NCI-H1930 (cell line): Measurements from ENCODE around the gene TUFM.
"Not testable (repeated sequence)": the region's sequence is repeated elsewhere in the genome, so short reads cannot be mapped to it uniquely, and the experiment has no call there.

Experiments
- DNase-seq, 2 experiments: peaks; one replicate each; lab custom pipeline; 2025; lab: John Stamatoyannopoulos, UW

TUFM gene

DNA sequence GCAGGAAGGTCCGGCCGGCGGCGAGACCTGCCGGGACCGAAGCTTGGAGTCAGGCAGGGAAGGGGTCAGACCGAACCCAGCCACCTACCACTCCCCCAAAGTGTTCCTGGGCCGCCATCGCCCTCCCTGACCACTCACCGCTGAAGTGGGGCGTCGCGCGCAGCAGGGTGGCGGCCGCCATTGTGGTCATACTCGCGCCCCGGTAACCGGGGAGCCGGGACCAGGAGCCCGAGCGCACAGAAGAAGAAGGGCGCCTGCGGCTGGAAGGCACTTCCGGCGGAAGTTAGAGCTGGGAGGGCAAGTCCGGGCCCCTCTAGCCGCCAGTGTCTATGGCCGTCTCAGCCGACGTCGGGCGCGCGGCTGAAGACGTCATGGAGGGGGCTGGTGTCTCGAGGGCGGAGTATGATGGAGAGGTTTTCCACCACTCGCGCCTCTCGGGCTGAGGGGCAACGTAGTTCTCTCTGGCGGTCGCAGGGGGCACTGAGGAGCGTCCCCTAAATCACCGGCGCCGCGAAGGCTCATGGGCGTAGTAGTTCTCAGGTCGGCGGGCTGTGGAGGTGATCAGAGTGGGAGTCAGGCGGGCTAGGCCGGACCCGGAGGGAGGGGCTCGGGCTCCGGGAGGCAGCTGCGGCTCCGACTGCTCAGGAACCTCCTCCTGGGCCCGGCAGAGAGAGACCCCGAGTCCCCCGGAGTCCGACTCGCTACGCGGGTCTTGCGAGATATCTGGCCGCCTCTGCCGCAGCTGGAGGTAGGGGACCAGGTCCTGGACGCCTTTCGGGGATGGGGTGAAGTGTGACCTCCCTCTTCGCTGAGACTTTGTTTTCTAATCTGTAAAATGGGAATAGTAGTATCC, at the start of gene TUFM:
TSS of gene TUFM (minus strand) at position 269 of the 853 bp plus-strand sequence. CDS start at position 190, 79 bp downstream.
- DNase-seq: peak; percentile 99

DNA sequence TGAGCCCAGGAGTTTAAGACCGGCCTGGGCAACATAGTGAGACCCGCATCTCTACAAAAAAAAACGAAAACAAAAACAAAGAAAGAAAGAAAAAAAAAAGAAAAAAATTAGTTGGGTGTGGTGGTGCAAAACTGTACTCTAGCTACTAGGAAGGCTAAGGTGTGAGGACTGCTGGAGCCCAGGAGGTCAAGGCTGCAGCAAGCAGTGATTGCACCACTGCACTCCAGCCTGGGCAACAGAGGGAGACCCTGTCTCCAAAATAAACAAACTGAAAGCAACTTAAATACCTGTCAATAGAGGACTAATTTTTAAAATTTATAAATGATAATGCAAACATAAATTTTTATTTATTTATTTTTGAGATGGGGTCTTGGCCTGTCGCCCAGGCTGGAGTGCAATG, 49.5 kb upstream of the TUFM start:
- no peak for DNase-seq

- no peak for DNase-seq
Measured at GRCh38 chr16:28893291-28893690, 47.1 kb upstream of the TUFM start.

- no peak for DNase-seq
Measured at GRCh38 chr16:28891964-28892890, 46.1 kb upstream of the TUFM start.

- not testable (repeated sequence) for DNase-seq
Measured at GRCh38 chr16:28890355-28890754, 44.2 kb upstream of the TUFM start.

DNA sequence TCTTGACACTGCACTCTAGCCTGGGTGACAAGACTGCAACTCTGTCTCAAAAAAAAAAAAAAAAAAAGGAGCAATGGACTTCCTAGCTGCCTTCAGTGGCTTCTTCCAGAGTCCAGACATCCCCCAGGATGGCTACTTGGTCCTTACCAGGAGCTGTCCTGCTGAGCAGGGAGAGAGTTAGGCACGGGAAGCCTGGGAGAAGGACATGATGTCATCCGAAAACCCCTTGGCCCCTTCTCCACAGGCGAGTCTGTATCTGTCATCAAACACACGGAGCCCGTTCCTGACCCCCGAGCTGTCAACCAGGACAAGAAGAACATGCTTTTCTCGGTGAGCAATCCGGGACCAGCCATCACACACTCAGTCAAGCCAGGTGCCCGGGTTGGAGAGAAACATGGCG, 40.8 kb upstream of the TUFM start:
- no peak for DNase-seq

- no peak for DNase-seq
Measured at GRCh38 chr16:28884045-28884444, 37.9 kb upstream of the TUFM start.

DNA sequence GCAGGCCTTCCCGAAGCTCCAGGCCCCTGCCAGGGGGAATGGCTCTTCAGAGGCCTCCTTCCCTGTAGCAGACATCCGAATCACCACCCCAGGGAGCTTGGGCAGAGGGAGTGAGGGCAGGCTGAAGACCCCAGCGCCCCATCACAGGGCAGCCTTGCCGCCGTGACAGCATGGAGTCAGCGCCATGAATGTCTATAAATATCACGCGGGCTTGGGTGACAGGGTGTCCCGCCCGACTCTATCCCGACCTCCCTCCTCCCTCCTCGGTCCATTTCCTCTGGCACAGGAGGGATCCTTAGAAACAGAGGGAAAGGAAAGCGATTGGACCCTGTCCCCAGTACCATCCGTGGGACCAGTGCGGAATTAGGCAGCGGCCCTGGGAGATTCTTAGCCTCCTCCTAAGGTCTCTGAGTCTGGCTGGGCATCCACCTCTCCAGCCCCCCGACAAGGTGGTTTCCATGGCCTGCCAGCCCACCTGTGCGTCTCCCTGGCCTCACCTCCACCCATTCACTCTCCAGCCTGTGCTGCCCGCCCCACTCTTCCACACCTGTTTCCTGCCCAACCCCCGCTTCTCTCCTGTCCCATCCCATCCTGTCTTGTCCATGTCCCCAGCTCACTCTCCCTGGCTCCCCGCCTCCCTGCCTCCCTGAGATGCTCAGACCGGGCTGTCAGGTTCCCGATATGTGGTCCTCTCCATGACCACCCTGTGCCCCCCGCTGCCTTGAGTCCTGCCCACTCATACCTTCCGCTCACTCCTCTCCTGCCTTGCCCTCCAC, 37.3 kb upstream of the TUFM start:
- no peak for DNase-seq

DNA sequence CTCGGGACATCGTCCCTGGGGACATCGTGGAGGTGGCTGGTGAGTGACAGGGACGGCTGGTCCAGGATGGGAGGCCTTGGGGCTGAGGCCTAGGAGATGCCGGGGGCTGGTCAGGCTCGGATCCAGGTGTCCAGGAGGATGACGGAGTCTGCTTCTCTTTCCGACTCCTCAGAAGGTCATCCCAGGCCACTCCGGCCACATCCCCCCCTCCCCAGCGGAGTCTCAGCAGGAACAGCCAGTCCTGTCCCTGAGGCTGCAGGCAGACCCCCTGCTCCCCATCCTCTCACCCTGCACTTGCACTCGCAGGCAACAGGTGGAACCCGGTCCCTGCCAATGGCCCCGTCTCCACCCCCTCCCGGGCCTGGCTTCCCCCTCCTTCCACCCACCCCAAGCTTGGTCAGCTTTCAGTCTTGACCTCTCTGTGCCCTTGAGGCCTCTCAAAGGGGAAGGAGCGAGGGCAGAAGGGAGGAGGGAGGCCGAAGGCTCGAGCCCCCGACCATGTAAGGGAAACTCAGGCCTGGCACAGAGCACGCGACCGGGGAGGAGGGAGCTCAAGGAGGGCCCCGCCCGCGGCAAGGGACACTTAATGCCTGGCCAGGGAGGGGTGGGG, 36.5 kb upstream of the TUFM start:
- no peak for DNase-seq

DNA sequence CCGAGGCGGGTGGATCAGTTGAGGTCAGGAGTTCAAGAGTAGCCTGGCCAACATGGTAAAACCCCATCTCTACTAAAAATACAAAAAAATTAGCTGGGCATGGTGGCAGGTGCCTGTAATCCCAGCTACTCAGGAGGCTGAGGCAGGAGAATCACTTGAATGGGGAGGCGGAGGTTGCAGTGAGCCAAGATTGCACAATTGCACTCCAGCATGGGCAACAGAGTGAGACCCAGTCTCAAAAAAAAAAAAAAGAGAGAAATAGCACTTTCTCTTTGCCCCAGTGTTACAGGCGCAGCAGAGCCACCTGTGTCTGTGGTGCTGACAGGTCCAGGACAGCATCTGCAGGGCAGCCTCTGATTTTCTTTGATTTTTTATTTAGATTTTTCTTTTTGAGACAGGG, 35.4 kb upstream of the TUFM start:
- not testable (repeated sequence) for DNase-seq

DNA sequence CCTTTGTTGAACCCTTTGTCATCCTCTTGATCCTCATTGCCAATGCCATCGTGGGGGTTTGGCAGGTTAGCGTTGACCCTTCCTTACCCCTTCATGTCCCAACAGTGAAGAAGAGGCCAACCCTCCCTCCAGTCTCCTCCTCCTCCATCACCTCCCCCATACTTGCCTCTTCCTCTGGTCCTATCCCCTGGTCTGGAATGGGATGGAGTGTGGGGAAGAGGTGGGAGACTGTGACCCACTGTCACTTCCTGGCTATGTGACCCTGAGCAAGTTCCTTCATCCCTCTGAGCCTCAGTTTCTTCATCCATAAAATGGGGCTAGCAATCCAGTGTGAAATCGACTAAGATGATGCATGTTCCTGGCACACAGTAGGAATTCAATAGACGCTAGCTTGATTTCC, 34.8 kb upstream of the TUFM start:
- DNase-seq: no peak

DNA sequence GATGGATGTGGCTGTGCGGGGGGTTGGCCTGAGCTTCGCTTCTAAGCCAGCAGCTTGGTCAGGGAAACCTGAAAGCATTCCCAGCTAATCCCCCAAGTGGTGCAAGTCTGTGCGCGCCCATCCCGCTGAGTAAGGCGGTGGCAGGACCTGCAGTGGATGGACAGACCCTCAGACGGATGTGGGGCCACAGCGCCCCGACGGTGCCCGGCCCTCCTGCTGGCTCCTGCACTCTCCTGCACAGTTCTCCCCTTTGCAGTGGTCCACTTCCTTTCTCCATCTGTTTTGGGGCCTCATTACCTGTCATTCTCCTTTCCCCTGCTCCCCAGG, 34.4 kb upstream of the TUFM start:
- no peak for DNase-seq

DNA sequence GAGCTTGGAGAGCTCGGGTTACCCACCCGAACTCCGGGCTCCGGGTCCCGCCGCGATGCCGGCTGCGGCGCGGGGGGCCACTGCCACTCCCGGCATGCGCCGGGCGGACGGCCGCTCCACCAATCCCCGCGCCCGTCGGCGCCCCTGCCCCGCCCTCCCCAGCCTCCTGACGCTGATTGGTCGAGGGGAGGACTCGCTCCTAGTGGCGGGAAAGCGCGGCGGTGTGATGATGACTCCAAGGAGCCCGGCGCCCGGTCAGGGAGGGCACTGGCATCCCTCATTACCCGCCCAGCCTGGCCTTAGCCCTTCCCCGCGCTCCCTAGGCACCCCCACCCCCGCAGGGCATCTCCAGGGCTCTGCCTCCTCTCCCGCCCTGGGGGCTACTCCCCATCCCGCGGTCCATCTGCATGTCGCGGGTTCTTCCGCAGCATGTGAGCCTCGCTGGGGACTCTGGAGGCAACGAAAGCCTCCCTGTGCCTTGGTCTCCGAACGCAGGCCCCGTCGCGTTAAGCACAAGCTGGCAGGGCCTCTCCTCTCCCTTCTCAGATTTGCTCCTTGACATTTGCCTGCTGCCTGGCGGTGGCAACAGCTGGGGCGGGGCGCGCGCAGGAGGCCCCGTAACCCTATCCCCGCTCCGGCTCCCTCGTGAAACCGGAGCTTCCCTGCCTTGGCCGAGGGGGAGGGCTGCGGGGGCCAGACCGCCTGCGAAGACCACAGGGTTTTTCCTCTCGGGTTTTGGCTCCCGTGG, 33.9 kb upstream of the TUFM start:
- DNase-seq: peak; percentile 88 to 95

- no peak for DNase-seq
Measured at GRCh38 chr16:28879261-28879840, 33.2 kb upstream of the TUFM start.

- no peak for DNase-seq
Measured at GRCh38 chr16:28878083-28878926, 32.2 kb upstream of the TUFM start, which contains the start of gene ATP2A1. Gene ATP2A1 (plus strand): TSS chr16:28878488. CDS start chr16:28878672, 184 bp downstream.

DNA sequence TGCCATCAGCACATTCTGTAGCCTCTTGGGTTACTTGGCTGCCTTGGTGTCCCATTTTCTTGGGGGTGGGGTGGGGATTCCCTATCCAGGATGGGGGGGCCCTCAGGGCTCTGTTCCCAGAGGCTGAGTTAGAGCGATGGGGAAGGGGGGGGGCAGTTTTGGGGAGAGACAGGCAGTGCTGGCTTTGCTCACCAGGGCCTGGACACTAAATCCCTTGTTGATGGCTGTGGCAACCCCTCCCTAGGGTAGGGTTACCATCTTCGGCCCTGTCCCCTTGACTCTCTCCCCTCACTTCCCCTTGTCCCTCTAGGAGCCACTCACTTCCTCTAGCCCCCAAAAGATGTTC, 31.5 kb upstream of the TUFM start:
- no peak for DNase-seq

- no peak for DNase-seq
Measured at GRCh38 chr16:28876973-28877654, 31.0 kb upstream of the TUFM start.

DNA sequence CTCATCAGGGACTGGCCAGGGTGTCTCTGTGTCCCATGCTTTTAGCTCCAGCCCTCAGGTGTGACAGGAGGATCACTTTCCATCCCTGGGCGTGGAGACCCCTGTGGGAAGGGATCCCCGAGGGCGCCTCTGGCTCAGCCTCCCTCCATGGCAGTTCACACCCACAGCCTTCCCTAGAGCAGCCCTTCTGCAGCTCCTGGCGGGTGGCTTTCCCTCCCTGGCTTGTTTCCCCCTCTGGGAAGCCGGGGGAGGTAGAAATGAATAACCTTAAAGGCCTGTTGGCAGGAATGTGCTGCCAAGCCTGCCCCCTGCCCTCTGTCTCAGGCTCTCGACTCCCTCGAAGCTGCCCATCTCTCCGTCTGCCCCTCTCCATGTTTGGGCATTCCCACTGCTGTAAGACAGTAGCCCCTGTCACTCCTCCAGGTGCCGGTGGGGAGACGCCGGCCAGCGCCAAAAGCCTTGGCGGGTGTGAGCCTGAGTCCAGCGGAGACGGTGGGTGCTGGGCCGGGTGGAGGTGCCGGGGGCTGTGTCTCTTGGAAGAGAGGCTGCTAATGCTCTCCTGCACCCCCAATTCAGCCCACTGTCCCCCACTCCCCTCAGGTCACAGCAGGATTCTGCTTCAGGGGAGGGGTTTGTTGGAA, 30.0 kb upstream of the TUFM start:
- DNase-seq: no peak
